Activated CD8-positive, alpha-beta memory T cell treated with anti-CD3 and anti-CD28 coated beads, Interleukin-2, amount 50 U/mL, for 24 hours (primary cell): Measurements from ENCODE around the gene SLC6A9.

ENCODE experiments used
- DNase-seq: peaks from one replicate; pipeline ENCODE4 v3.0.0-alpha.2; 2020; ENCODE audit errors: extremely low read depth

Gene SLC6A9

GRCh38 chr1:44048532-44049215 lies 17.4 kb upstream of the SLC6A9 start:
- no peak for DNase-seq

- DNase-seq = no peak
Observed at GRCh38 chr1:44047131-44047530, 15.9 kb upstream of the SLC6A9 start.

GRCh38 chr1:44045064-44045463 lies 13.8 kb upstream of the SLC6A9 start:
- no peak for DNase-seq

- DNase-seq = no peak
Observed at GRCh38 chr1:44044071-44044801, 13.0 kb upstream of the SLC6A9 start.

GRCh38 chr1:44043176-44044070 lies 12.2 kb upstream of the SLC6A9 start:
- no peak for DNase-seq

GRCh38 chr1:44040846-44041245 lies 9.6 kb upstream of the SLC6A9 start:
- DNase-seq = no peak

- no peak for DNase-seq
Observed at GRCh38 chr1:44040418-44040817, 9.2 kb upstream of the SLC6A9 start.

GRCh38 chr1:44038876-44039657 lies 7.8 kb upstream of the SLC6A9 start:
- no peak for DNase-seq

GRCh38 chr1:44037154-44037553 lies 5.9 kb upstream of the SLC6A9 start:
- DNase-seq = no peak

GRCh38 chr1:44036409-44037139 lies 5.3 kb upstream of the SLC6A9 start:
- peak; percentile 24 for DNase-seq

- DNase-seq = no peak
Observed at GRCh38 chr1:44035726-44036408, 4.6 kb upstream of the SLC6A9 start.

GRCh38 chr1:44034976-44035716 lies 3.9 kb upstream of the SLC6A9 start:
- DNase-seq = no peak

- no peak for DNase-seq
Observed at GRCh38 chr1:44034423-44034822, 3.2 kb upstream of the SLC6A9 start.

GRCh38 chr1:44033756-44034155 lies 2.5 kb upstream of the SLC6A9 start:
- DNase-seq = no peak

GRCh38 chr1:44033041-44033575 lies 1.8 kb upstream of the SLC6A9 start:
- DNase-seq = no peak

- DNase-seq = no peak
Observed at GRCh38 chr1:44032170-44032790, 1.0 kb upstream of the SLC6A9 start.

GRCh38 chr1:44030605-44031251 lies 534 bp downstream of the SLC6A9 start:
- DNase-seq = no peak

GRCh38 chr1:44029911-44030604 lies 1.2 kb downstream of the SLC6A9 start:
- peak; percentile 69 for DNase-seq
